HepG2 (cell line): ENCODE data around the gene SNED1. TPM values are rescaled to one million over a fixed set of nuclear protein-coding genes. Genes with fewer than 3 reads are reported as not detected.
"Not testable (repeated sequence)": the region's sequence is repeated elsewhere in the genome, so short reads cannot be mapped to it uniquely, and the experiment has no call there.

Experiments
- AKAP8 ChIP-seq: sonication (generic); formaldehyde crosslinking; IDR thresholded peaks from 2 replicates; pipeline ENCODE4 v1.5.1; 2020; ENCODE audit warnings: mild to moderate bottlenecking, missing genetic modification reagents
- EP300 ChIP-seq, 3 experiments: sonication (generic) in 1 of 3; formaldehyde crosslinking in 1 of 3; IDR thresholded peaks; 2 replicates each; pipeline versions ENCODE4 v1.5.1 to v1.6.1; 2011 to 2020; ENCODE audit warnings: low read depth in 2 of 3, low read length in 2 of 3, borderline replicate concordance in 1 of 3, improper control_type of control experiment in 1 of 3, mild to moderate bottlenecking in 1 of 3, missing genetic modification reagents in 1 of 3, moderate library complexity in 1 of 3
- FOXP1 ChIP-seq, 2 experiments: fragments of 450-650 bp in 1 of 2; IDR thresholded peaks; 2 replicates each; pipeline ENCODE4 v1.6.1; 2017 to 2018; ENCODE audit warnings: antibody characterized with exemption in 1 of 2
- GATAD1 ChIP-seq: IDR thresholded peaks from 2 replicates; pipeline ENCODE4 v1.6.1; 2016; ENCODE audit warnings: missing genetic modification reagents, missing compliant biosample characterization
- NR2F1 ChIP-seq, 2 experiments: fragments of 450-650 bp in 1 of 2; formaldehyde crosslinking in 1 of 2; IDR thresholded peaks; 2 replicates each; pipeline versions ENCODE4 v1.5.0 to v1.6.1; 2016 to 2020; ENCODE audit warnings: mild to moderate bottlenecking in 1 of 2, missing compliant biosample characterization in 1 of 2, missing genetic modification reagents in 1 of 2, moderate library complexity in 1 of 2
- NRL ChIP-seq: sonication (generic); formaldehyde crosslinking; IDR thresholded peaks from 2 replicates; pipeline ENCODE4 v1.5.0; 2020; ENCODE audit warnings: missing genetic modification reagents, mild to moderate bottlenecking, moderate library complexity, borderline replicate concordance
- POGZ ChIP-seq: sonication (generic); formaldehyde crosslinking; IDR thresholded peaks from 2 replicates; pipeline ENCODE4 v1.4.0; 2020; ENCODE audit warnings: mild to moderate bottlenecking, missing genetic modification reagents
- SAP130 ChIP-seq: IDR thresholded peaks from 2 replicates; pipeline ENCODE4 v1.6.1; 2016; ENCODE audit warnings: low read depth
- ZBTB7A ChIP-seq: sonication (generic); formaldehyde crosslinking; IDR thresholded peaks from 2 replicates; pipeline ENCODE4 v1.8.0; 2022; ENCODE audit warnings: mild to moderate bottlenecking, missing genetic modification reagents
- ZKSCAN5 ChIP-seq: sonication (generic); formaldehyde crosslinking; IDR thresholded peaks from 2 replicates; pipeline ENCODE4 v1.5.1; 2020; ENCODE audit warnings: mild to moderate bottlenecking, missing genetic modification reagents
- ZMYM4 ChIP-seq: sonication (generic); formaldehyde crosslinking; IDR thresholded peaks from 2 replicates; pipeline ENCODE4 v1.8.1; 2023; ENCODE audit warnings: mild to moderate bottlenecking, missing genetic modification reagents
- ZNF761 ChIP-seq: sonication (generic); formaldehyde crosslinking; conservative IDR thresholded peaks from 2 replicates; pipeline ENCODE4 v1.4.0; 2020; ENCODE audit warnings: mild to moderate bottlenecking, missing genetic modification reagents
- polyA plus RNA-seq, 8 experiments: library from polyadenylated mRNA; depleted of rRNA in 3 of 8; stranded (reverse) in 7 of 8; unstranded in 1 of 8; fragments of >200 nt; fragmentation: Illumina TruSeq in 4 of 8; extraction: Trizol in 4 of 8; gene quantifications; 2 replicates each; pipeline versions ENCODE4 v1.2.1 to v1.2.3, GENCODE V29; 2011 to 2016; ENCODE audit warnings: low read depth in 4 of 8, missing spikeins in 1 of 8, mixed read lengths in 1 of 8; ENCODE audit not compliant: insufficient read depth in 1 of 8
- total RNA-seq, 5 experiments: library from RNA; depleted of rRNA; stranded (reverse); fragments of >200 nt; fragmentation: Illumina TruSeq; extraction: Trizol; gene quantifications; 2 replicates each; pipeline ENCODE4 v1.2.3, GENCODE V29; 2016; ENCODE audit warnings: low read depth in 1 of 5
- TF ChIP-seq, protein P1 (sequence below): IDR thresholded peaks from 2 replicates; pipeline ENCODE4 v1.6.1; 2016; ENCODE audit warnings: low read depth, control low read depth
- TF ChIP-seq, protein P2 (sequence below): sonication (generic); formaldehyde crosslinking; IDR thresholded peaks from 2 replicates; pipeline ENCODE4 v1.5.0; 2020; ENCODE audit warnings: mild to moderate bottlenecking, missing genetic modification reagents, borderline replicate concordance
- TF ChIP-seq, protein P3 (sequence below): sonication (generic); formaldehyde crosslinking; IDR thresholded peaks from 2 replicates; pipeline ENCODE4 v1.8.0; 2022; ENCODE audit warnings: missing genetic modification reagents, mild to moderate bottlenecking, inconsistent platforms, borderline replicate concordance
- TF ChIP-seq, protein P4 (sequence below): sonication (generic); formaldehyde crosslinking; IDR thresholded peaks from 2 replicates; pipeline ENCODE4 v1.4.0; 2020; ENCODE audit warnings: low read depth, missing genetic modification reagents

Gene SNED1
- total and polyA plus RNA-seq, 2 of the 13 experiments (the other 11 are each of a cell fraction or from before 2014, with no cell fraction given), result 0.15 to 0.65 TPM

DNA sequence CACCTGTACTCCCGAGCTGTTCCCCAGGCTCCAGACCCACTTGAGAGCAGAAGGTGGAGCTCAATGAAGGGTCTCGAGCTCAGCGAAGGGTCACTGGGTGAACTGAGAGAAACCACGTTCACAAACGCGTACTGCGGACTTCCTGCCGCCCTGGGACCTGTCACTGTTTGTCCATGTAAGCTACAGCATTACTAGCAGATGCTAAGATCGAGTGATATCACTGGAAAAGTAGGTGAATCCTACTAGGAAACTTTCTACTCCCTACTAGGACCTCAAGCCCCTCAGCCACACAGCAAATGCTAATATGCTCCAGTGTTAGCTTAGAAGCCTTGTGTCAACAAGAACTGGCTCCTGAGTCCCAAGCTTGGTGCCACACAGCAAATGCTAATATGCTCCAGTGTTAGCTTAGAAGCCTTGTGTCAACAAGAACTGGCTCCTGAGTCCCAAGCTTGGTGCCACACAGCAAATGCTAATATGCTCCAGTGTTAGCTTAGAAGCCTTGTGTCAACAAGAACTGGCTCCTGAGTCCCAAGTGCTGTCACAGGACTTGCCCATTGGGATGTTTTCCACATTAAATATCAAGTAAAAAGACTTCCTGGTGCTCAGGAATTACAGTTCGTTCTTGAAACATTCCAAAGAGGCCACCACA lies 94.8 kb downstream of the SNED1 start (continued):
- TF ChIP-seq, protein P1, sequence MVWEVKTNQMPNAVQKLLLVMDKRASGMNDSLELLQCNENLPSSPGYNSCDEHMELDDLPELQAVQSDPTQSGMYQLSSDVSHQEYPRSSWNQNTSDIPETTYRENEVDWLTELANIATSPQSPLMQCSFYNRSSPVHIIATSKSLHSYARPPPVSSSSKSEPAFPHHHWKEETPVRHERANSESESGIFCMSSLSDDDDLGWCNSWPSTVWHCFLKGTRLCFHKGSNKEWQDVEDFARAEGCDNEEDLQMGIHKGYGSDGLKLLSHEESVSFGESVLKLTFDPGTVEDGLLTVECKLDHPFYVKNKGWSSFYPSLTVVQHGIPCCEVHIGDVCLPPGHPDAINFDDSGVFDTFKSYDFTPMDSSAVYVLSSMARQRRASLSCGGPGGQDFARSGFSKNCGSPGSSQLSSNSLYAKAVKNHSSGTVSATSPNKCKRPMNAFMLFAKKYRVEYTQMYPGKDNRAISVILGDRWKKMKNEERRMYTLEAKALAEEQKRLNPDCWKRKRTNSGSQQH (CRISPR knock-in tag), result peak; percentile 43; the same call in 1 of the 2 replicates
- peak; percentile 62; the same call in 1 of the 2 replicates for TF ChIP-seq GATAD1 (CRISPR knock-in tag)
- TF ChIP-seq, protein P2, sequence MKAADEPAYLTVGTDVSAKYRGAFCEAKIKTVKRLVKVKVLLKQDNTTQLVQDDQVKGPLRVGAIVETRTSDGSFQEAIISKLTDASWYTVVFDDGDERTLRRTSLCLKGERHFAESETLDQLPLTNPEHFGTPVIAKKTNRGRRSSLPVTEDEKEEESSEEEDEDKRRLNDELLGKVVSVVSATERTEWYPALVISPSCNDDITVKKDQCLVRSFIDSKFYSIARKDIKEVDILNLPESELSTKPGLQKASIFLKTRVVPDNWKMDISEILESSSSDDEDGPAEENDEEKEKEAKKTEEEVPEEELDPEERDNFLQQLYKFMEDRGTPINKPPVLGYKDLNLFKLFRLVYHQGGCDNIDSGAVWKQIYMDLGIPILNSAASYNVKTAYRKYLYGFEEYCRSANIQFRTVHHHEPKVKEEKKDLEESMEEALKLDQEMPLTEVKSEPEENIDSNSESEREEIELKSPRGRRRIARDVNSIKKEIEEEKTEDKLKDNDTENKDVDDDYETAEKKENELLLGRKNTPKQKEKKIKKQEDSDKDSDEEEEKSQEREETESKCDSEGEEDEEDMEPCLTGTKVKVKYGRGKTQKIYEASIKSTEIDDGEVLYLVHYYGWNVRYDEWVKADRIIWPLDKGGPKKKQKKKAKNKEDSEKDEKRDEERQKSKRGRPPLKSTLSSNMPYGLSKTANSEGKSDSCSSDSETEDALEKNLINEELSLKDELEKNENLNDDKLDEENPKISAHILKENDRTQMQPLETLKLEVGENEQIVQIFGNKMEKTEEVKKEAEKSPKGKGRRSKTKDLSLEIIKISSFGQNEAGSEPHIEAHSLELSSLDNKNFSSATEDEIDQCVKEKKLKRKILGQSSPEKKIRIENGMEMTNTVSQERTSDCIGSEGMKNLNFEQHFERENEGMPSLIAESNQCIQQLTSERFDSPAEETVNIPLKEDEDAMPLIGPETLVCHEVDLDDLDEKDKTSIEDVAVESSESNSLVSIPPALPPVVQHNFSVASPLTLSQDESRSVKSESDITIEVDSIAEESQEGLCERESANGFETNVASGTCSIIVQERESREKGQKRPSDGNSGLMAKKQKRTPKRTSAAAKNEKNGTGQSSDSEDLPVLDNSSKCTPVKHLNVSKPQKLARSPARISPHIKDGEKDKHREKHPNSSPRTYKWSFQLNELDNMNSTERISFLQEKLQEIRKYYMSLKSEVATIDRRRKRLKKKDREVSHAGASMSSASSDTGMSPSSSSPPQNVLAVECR, result peak; percentile 73
- TF ChIP-seq ZMYM4 (CRISPR knock-in tag), result peak; percentile 63
- TF ChIP-seq AKAP8 (CRISPR knock-in tag), result 0 out of 2 replicates have a peak, but pooled peaks have one; percentile 62
- TF ChIP-seq NRL, result 0 out of 2 replicates have a peak, but pooled peaks have one; percentile 58
- peak; percentile 81 for TF ChIP-seq SAP130 (CRISPR knock-in tag)
- TF ChIP-seq, protein P3, sequence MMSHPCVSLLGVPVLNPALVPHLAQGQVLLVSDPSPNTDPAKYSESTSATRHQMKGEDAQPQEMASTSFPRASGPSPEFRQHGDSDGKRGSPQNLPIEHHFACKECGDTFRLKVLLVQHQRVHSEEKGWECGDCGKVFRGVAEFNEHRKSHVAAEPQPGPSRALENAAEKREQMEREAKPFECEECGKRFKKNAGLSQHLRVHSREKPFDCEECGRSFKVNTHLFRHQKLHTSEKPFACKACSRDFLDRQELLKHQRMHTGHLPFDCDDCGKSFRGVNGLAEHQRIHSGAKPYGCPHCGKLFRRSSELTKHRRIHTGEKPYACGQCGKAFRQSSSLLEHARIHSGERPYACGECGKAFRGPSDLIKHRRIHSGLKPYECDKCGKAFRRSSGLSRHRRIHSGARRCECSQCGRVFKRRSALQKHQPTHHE (CRISPR knock-in tag), result peak; percentile 32; the same call in 1 of the 2 replicates
- peak; percentile 92 to 96; a peak in 3 of 4 replicates for TF ChIP-seq EP300 (IDR thresholded peaks at IDR 0.05; ENCODE audit: low read depth in 2 of 2, low read length in 2 of 2)
- peak; percentile 89 for TF ChIP-seq EP300 (CRISPR knock-in tag; IDR thresholded peaks at IDR 0.05; ENCODE audit: borderline replicate concordance)
- TF ChIP-seq ZNF761 (CRISPR knock-in tag), result peak; percentile 64; the same call in 1 of the 2 replicates
- not testable (repeated sequence) for TF ChIP-seq FOXP1 (IDR thresholded peaks at IDR 0.05)
- peak; percentile 75; the same call in 1 of the 2 replicates for TF ChIP-seq FOXP1 (CRISPR knock-in tag; IDR thresholded peaks at IDR 0.05)
- TF ChIP-seq POGZ, result peak; percentile 33; the same call in 1 of the 2 replicates
- TF ChIP-seq ZKSCAN5 (CRISPR knock-in tag), result peak; percentile 68; the same call in 1 of the 2 replicates
- TF ChIP-seq ZBTB7A (CRISPR knock-in tag), result peak; percentile 39; the same call in 1 of the 2 replicates
- TF ChIP-seq NR2F1 (CRISPR knock-in tag; IDR thresholded peaks at IDR 0.05), result 0 out of 4 replicates have a peak, but pooled peaks have one; percentile 28 to 47
- TF ChIP-seq, protein P4, sequence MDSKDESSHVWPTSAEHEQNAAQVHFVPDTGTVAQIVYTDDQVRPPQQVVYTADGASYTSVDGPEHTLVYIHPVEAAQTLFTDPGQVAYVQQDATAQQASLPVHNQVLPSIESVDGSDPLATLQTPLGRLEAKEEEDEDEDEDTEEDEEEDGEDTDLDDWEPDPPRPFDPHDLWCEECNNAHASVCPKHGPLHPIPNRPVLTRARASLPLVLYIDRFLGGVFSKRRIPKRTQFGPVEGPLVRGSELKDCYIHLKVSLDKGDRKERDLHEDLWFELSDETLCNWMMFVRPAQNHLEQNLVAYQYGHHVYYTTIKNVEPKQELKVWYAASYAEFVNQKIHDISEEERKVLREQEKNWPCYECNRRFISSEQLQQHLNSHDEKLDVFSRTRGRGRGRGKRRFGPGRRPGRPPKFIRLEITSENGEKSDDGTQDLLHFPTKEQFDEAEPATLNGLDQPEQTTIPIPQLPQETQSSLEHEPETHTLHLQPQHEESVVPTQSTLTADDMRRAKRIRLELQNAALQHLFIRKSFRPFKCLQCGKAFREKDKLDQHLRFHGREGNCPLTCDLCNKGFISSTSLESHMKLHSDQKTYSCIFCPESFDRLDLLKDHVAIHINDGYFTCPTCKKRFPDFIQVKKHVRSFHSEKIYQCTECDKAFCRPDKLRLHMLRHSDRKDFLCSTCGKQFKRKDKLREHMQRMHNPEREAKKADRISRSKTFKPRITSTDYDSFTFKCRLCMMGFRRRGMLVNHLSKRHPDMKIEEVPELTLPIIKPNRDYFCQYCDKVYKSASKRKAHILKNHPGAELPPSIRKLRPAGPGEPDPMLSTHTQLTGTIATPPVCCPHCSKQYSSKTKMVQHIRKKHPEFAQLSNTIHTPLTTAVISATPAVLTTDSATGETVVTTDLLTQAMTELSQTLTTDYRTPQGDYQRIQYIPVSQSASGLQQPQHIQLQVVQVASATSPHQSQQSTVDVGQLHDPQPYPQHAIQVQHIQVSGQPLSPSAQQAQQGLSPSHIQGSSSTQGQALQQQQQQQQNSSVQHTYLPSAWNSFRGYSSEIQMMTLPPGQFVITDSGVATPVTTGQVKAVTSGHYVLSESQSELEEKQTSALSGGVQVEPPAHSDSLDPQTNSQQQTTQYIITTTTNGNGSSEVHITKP (CRISPR knock-in tag), result peak; percentile 41; the same call in 1 of the 2 replicates
